HL-60 (cell line): ENCODE measurements around the gene LRP2.

Experiments
- DNase-seq, 2 experiments: peaks; one replicate each; pipeline ENCODE4 v3.0.0-alpha.2; 2010 to 2020; ENCODE audit warnings: low read depth in 1 of 2, low spot score in 1 of 2
- H3K27ac ChIP-seq: fragments of 250-450 bp; sonication (Bioruptor Pico); replicated peaks from 2 replicates; pipeline ENCODE4 v1.5.1; 2020; ENCODE audit warnings: mild to moderate bottlenecking, moderate library complexity
- H3K27me3 ChIP-seq: fragments of 250-450 bp; sonication (Bioruptor Pico); 2 replicates; pipeline ENCODE4 v1.5.1; 2021; ENCODE audit warnings: mild to moderate bottlenecking, moderate library complexity; ENCODE audit not compliant: insufficient read depth, poor library complexity, severe bottlenecking
- H3K4me3 ChIP-seq: replicated peaks from 2 replicates; pipeline ENCODE4 v1.5.1; 2011; ENCODE audit warnings: mild to moderate bottlenecking, control low read depth, low read length; ENCODE audit not compliant: insufficient read depth
- CTCF ChIP-seq: IDR thresholded peaks from one replicate; pipeline ENCODE4 v1.5.1; 2011; ENCODE audit warnings: low read length, control low read depth, inconsistent platforms; ENCODE audit not compliant: insufficient read depth
- GABPA ChIP-seq: IDR thresholded peaks from 2 replicates; pipeline ENCODE4 v1.6.1; 2012; ENCODE audit warnings: low read depth
- POLR2AphosphoS5 ChIP-seq: IDR thresholded peaks from 2 replicates; pipeline ENCODE4 v1.6.1; 2012; ENCODE audit warnings: low read depth
- REST ChIP-seq: IDR thresholded peaks from 2 replicates; pipeline ENCODE4 v1.6.1; 2012; ENCODE audit warnings: low read depth; ENCODE audit not compliant: insufficient replicate concordance
- SPI1 ChIP-seq: IDR thresholded peaks from 2 replicates; pipeline ENCODE4 v1.6.1; 2012; ENCODE audit warnings: low read depth, mild to moderate bottlenecking, borderline replicate concordance

Gene LRP2

GRCh38 chr2:169203952-169204351 lies 158.4 kb downstream of the LRP2 start:
- no peak for DNase-seq
- H3K4me3 ChIP-seq: no peak overlapping the region
- H3K27me3 ChIP-seq: no peaks in the 10 kb centered on the region
- TF ChIP-seq SPI1 (no peak), GABPA (no peak), CTCF (no peak)
- H3K27ac ChIP-seq: no peak overlapping the region

GRCh38 chr2:169200756-169201155 lies 161.6 kb downstream of the LRP2 start:
- H3K4me3 ChIP-seq: no peak overlapping the region
- H3K27me3 ChIP-seq: no peaks in the 10 kb centered on the region
- H3K27ac ChIP-seq: no peak overlapping the region
- no peak for DNase-seq
- no peak for TF ChIP-seq REST
- no peak for TF ChIP-seq SPI1
- no peak for TF ChIP-seq POLR2AphosphoS5
- TF ChIP-seq CTCF: no peak

- DNase-seq: no peak
- TF ChIP-seq REST (no peak), SPI1 (no peak), POLR2AphosphoS5 (no peak), CTCF (no peak), GABPA (no peak)
- Histone ChIP-seq H3K27me3 (peaks cover 3% of the 10 kb centered on the region), H3K27ac (no peak overlapping the region), H3K4me3 (no peak overlapping the region)
Observed at GRCh38 chr2:169193618-169194017, 168.7 kb downstream of the LRP2 start.

- DNase-seq: no peak
- TF ChIP-seq POLR2AphosphoS5 (no peak), REST (no peak), SPI1 (no peak), CTCF (no peak), GABPA (no peak)
- peaks cover 3% of the 10 kb centered on the region for H3K27me3 ChIP-seq
- H3K4me3 ChIP-seq: no peak overlapping the region
- H3K27ac ChIP-seq: no peak overlapping the region
Observed at GRCh38 chr2:169190197-169190775, 172.0 kb downstream of the LRP2 start.
